GM21390 (cell line): Measurements from ENCODE around the gene USP22.

Experiments used
- ATAC-seq: cut with Tn5 transposase; IDR thresholded peaks from one replicate; pipeline ENCODE4 v1.9.1; 2021; ENCODE audit not compliant: unreplicated experiment

USP22 gene

GRCh38 chr17:20960871-20961270 is 81.9 kb downstream of the USP22 start:
- ATAC-seq: no peak

DNA sequence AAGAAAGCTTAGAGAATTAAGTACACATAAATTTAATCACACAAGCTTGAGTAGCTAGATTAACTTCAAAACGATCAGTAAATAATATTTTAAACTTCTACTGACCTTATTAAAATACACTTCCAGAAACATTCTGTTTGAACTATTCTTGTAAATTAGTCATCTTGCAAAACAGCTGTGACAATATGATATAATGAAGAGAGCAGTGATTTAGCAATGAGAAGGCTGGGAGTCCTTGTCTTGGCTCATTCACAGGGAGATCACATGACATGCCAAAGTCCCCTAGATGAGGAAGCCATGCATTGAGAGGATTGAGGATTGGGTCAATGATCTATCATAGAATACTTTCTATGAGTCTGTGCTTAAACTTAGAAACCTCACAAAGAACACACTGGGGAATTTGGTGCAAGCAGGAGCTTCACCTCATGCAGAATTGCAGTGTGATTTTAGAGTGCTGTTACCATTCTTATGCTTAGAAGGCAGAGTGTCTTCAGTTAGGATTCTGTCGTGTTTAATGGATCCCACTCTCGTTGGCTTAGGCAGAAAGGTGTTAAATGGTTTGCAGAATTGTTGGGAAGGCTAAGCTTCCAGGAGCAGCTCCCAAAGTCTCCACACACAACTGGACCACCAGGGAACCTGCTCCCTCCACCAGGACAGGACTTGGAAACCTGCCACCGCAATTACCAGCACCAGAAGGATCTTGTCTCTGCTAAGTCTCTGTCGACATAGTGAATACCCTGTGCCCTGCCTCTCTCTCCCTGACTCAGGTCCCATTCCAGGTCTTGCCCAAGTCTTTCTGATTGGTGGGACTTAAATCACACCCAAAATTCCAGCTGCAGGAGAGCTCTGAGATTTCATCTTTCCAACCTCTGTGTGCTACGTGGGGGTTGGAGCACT is 87.1 kb downstream of the USP22 start:
- no peak for ATAC-seq

- ATAC-seq: no peak
Observed at GRCh38 chr17:20954794-20955193, 88.0 kb downstream of the USP22 start.

GRCh38 chr17:20952183-20952582 is 90.6 kb downstream of the USP22 start:
- ATAC-seq: no peak
